T-helper 2 cell (primary cell): Measurements from ENCODE around the gene MS4A4E.
"Not testable (repeated sequence)": the region's sequence is repeated elsewhere in the genome, so short reads cannot be mapped to it uniquely, and the experiment has no call there.

Experiments used
- DNase-seq, 5 experiments: peaks; one replicate each; pipeline versions ENCODE4 v3.0.0 to v3.0.0-alpha.2; 2012 to 2022

MS4A4E gene

DNA sequence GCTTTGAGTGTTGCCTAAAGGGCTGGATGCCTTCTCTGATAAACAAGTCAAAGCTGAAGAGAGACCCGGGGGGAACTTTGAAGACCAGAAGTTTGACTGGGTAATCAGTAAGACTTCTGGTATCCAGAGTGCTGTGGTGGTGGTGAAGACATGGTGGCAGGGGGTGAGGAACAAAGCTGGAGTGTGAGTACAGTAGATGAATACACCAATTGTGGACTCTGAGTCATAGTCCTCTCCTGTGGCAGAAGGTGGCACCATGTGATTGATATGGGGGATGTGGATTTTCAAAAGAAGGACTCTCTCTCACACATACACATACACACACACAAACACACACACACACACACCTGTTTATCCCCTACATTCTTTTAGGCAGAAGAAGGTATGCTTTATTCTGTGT lies 72.4 kb downstream of the MS4A4E start:
- no peak for DNase-seq

- DNase-seq, result peak in 1 of 5 experiments; percentile 54
Measured at GRCh38 chr11:60169264-60169915, 73.5 kb downstream of the MS4A4E start.

DNA sequence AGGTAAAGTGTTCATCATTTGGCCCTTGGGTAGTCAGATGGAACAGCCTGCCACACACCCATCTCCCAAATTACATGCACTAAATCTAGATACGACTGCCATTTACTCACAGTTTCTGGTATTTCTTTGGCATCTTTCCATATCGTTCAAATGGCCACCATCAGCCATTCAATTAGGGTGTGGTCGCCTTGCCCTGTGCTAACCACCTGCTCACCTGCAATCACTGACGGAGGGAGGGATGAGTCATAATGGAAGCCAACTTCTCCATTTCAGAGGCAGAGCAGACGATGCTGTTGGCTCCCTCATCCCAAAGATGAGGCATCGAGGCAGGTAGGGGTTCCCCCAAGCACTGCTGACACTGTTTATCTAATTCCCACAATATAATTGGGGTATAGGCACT lies 74.6 kb downstream of the MS4A4E start:
- no peak for DNase-seq

- no peak for DNase-seq
Measured at GRCh38 chr11:60165951-60166350, 77.0 kb downstream of the MS4A4E start.

- peak in 1 of 5 experiments; percentile 35 for DNase-seq
Measured at GRCh38 chr11:60165538-60165937, 77.4 kb downstream of the MS4A4E start.

- DNase-seq, result peak in 1 of 5 experiments; percentile 53
Measured at GRCh38 chr11:60164550-60165075, 78.3 kb downstream of the MS4A4E start.

DNA sequence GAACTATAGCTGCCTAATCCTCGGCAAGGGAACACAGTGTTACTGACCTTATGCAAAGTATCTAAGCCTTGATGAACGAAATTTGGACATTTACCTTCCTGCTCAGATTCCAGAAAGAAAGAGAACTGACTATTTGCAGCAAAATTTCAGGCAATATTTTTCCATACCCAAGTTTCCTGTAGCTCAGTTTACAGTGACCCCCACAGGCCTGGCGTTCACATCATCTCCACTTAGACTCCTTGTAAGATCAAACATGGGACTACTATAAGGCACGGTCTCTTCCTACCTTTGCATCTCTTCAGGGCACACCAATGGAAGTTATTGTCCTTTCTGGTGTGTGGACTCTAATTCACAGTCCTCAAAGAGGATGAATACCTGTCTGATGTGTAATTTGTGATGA lies 81.2 kb downstream of the MS4A4E start:
- DNase-seq, result no peak

GRCh38 chr11:60161107-60161506 lies 81.8 kb downstream of the MS4A4E start:
- DNase-seq, result no peak

- no peak for DNase-seq
Measured at GRCh38 chr11:60159868-60160267, 83.1 kb downstream of the MS4A4E start.

DNA sequence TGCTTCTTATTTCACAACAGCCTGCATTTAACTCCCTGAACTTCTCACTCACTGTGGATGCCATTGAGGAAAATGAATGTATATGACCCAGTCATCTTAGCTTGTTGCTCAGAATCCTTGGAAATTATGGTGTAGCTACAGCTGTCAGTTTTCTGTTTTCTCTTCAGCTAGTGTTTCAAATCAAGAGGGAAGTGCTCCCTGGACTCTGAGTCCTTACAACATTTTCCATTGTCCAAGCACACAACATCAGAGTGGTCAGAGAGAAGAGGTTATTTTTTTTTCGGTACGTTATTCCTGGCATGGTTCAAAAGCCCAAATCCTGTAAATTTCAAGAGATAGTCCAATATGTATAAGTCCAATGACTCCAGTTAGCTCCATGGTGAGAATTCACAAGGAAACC lies 83.7 kb downstream of the MS4A4E start:
- no peak for DNase-seq

- no peak for DNase-seq
Measured at GRCh38 chr11:60158636-60159035, 84.3 kb downstream of the MS4A4E start.

DNA sequence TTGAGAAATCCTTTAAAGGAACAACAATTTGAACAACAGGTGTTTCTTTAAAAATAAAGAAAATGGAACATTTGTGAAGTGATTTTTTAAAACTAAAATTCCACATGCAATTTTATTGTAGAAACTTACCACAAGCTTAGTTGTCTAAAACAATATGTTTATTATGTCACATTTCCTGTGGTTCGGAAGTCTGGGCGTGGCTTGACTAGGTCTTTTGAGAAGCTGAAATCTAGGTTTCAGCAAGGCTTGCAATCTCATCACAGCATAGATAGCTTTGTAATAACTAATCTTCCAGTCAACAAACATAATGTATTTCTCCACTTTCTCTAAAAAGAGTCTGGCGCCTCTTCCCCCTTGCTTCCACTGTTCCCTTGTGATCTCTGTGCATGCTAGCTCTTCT lies 87.0 kb downstream of the MS4A4E start:
- DNase-seq, result no peak

- not testable (repeated sequence) for DNase-seq
Measured at GRCh38 chr11:60152727-60153126, 90.2 kb downstream of the MS4A4E start.

DNA sequence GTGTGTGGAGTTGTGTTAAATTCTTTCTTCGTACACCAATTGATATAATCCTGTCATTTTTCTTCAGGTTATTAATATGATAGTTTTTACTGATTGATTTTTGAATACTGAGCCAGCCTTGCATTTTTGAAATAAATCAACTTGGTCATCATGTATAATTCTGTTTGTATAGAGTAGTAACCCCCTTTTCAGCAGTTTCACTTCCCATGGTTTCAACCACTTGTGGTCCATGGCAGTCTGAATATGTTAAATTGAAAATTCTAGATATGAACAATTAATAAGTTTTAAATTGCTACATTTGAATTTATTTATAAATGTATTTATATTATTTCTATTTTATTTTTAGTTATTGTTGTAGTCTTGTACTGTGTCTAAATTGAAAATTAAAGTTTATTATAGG lies 92.7 kb downstream of the MS4A4E start:
- DNase-seq, result no peak
